ENCODE results near the gene P3H2.

P3H2 gene

DNA sequence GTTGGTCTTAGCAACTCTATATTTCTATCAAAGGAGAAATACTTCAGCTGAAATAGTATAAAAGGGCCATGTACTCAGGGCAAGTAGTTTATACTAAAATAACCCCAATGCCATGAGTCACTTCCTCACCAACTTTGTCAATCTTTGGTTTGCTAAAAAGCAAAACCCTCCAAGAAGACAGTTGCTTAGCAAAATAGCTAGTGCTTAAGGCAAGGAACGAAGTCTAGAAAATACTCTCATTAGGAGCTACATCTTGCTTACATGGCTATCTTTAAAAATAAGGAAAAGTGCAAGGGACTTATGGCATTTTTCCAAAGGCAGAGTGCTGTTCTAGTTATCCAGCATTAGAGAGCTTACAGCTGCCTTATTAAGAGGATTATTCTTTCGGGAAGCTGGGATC lies 28.4 kb downstream of the P3H2 start:
- no peaks in the 10 kb centered on the region for H3K9me3 ChIP-seq (ENCODE audit: control insufficient read depth, low read length)
- no peak overlapping the region for H3K4me3 ChIP-seq (ENCODE audit: low read depth, low read length)
- H3K27me3 ChIP-seq (ENCODE audit: control insufficient read depth, insufficient read depth, low read length), result no peaks in the 10 kb centered on the region
- H3K79me2 ChIP-seq, result no peaks in the 10 kb centered on the region
- H3K36me3 ChIP-seq (ENCODE audit: control insufficient read depth, insufficient read depth, low read length), result no peaks in the 10 kb centered on the region
- H3K9ac ChIP-seq, result no peak overlapping the region
- no peak overlapping the region for H2AFZ ChIP-seq
- no peak overlapping the region for H3K4me2 ChIP-seq (ENCODE audit: low read length)
- TF ChIP-seq, protein P1, sequence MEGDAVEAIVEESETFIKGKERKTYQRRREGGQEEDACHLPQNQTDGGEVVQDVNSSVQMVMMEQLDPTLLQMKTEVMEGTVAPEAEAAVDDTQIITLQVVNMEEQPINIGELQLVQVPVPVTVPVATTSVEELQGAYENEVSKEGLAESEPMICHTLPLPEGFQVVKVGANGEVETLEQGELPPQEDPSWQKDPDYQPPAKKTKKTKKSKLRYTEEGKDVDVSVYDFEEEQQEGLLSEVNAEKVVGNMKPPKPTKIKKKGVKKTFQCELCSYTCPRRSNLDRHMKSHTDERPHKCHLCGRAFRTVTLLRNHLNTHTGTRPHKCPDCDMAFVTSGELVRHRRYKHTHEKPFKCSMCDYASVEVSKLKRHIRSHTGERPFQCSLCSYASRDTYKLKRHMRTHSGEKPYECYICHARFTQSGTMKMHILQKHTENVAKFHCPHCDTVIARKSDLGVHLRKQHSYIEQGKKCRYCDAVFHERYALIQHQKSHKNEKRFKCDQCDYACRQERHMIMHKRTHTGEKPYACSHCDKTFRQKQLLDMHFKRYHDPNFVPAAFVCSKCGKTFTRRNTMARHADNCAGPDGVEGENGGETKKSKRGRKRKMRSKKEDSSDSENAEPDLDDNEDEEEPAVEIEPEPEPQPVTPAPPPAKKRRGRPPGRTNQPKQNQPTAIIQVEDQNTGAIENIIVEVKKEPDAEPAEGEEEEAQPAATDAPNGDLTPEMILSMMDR (IDR thresholded peaks at IDR 0.05), result no peak
- no peak overlapping the region for H3K27ac ChIP-seq
- peaks cover 7% of the 10 kb centered on the region for H3K4me1 ChIP-seq

DNA sequence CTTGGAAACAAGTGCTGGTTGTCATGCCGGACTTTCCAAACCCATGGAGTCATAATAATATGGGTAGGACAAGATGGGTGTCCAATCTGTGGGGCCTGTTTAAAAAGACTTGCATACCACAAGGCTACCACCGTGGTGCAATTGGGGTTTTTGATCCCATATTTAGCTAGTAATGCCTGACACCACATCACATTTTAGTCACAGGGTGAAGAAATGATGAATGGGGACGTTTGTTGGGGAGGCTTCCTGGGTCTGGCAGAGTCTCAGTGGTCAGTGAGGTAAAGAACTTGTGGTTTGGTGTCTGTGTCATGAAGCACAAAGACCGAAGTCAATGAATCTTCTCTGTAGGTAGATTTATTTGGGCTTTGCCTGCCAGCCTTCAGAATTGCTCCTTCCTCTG lies 31.0 kb downstream of the P3H2 start:
- H3K4me1 ChIP-seq, result peaks cover 6% of the 10 kb centered on the region
- H3K27me3 ChIP-seq (ENCODE audit: control insufficient read depth, insufficient read depth, low read length), result no peaks in the 10 kb centered on the region
- no peak overlapping the region for H2AFZ ChIP-seq
- no peak overlapping the region for H3K4me3 ChIP-seq (ENCODE audit: low read depth, low read length)
- TF ChIP-seq, protein P1 (IDR thresholded peaks at IDR 0.05), result no peak
- no peaks in the 10 kb centered on the region for H3K36me3 ChIP-seq (ENCODE audit: control insufficient read depth, insufficient read depth, low read length)
- no peak overlapping the region for H3K9ac ChIP-seq
- no peaks in the 10 kb centered on the region for H3K9me3 ChIP-seq (ENCODE audit: control insufficient read depth, low read length)
- no peak overlapping the region for H3K4me2 ChIP-seq (ENCODE audit: low read length)
- no peaks in the 10 kb centered on the region for H3K79me2 ChIP-seq
- no peak overlapping the region for H3K27ac ChIP-seq

DNA sequence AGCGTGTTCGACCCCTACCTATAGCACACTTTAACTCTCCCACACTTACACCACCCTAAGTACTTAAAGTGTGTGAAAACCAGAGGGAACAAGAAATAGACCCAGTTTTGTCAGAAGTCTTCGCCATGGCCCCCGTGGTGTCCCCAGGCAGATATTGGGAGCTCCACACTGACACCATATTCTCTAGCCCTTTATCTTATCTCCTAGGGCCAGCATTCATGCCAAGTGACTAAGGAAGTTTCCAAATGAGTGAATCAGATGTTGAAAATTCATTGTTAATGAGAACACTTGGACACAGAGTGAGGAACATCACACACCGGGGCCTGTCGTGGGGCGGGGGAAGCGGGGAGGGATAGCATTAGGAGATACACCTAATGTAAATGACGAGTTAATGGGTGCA lies 31.8 kb downstream of the P3H2 start:
- no peaks in the 10 kb centered on the region for H3K36me3 ChIP-seq (ENCODE audit: control insufficient read depth, insufficient read depth, low read length)
- no peaks in the 10 kb centered on the region for H3K4me1 ChIP-seq
- H3K79me2 ChIP-seq, result no peaks in the 10 kb centered on the region
- H3K9ac ChIP-seq, result no peak overlapping the region
- TF ChIP-seq, protein P1 (IDR thresholded peaks at IDR 0.05), result no peak
- no peak overlapping the region for H2AFZ ChIP-seq
- H3K9me3 ChIP-seq (ENCODE audit: control insufficient read depth, low read length), result no peaks in the 10 kb centered on the region
- no peak overlapping the region for H3K4me3 ChIP-seq (ENCODE audit: low read depth, low read length)
- no peaks in the 10 kb centered on the region for H3K27me3 ChIP-seq (ENCODE audit: control insufficient read depth, insufficient read depth, low read length)
- no peak overlapping the region for H3K27ac ChIP-seq
- no peak overlapping the region for H3K4me2 ChIP-seq (ENCODE audit: low read length)

DNA sequence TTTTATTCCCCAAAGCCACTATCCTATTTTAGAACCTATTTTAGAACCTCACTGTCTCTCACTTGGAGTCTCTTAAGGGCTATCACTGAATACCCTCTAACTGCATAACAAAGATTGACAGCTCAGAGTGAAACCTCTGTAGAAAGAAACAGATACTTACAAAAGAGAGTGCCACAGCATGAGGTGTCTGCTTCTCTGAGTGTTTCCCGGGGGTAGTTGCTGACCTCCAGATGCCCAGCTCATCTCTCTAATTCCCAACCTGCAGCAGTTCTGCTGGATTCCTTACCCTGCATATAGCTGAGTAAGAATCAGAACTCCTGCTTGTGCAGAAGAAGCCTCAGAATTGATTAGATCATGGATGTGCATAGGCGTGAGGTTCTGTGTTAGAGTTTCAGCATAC lies 34.5 kb downstream of the P3H2 start:
- TF ChIP-seq, protein P1 (IDR thresholded peaks at IDR 0.05), result no peak
- H2AFZ ChIP-seq, result no peak overlapping the region
- no peaks in the 10 kb centered on the region for H3K79me2 ChIP-seq
- H3K9ac ChIP-seq, result no peak overlapping the region
- no peaks in the 10 kb centered on the region for H3K36me3 ChIP-seq (ENCODE audit: control insufficient read depth, insufficient read depth, low read length)
- no peaks in the 10 kb centered on the region for H3K27me3 ChIP-seq (ENCODE audit: control insufficient read depth, insufficient read depth, low read length)
- no peaks in the 10 kb centered on the region for H3K9me3 ChIP-seq (ENCODE audit: control insufficient read depth, low read length)
- H3K4me2 ChIP-seq (ENCODE audit: low read length), result no peak overlapping the region
- no peaks in the 10 kb centered on the region for H3K4me1 ChIP-seq
- no peak overlapping the region for H3K4me3 ChIP-seq (ENCODE audit: low read depth, low read length)
- no peak overlapping the region for H3K27ac ChIP-seq

DNA sequence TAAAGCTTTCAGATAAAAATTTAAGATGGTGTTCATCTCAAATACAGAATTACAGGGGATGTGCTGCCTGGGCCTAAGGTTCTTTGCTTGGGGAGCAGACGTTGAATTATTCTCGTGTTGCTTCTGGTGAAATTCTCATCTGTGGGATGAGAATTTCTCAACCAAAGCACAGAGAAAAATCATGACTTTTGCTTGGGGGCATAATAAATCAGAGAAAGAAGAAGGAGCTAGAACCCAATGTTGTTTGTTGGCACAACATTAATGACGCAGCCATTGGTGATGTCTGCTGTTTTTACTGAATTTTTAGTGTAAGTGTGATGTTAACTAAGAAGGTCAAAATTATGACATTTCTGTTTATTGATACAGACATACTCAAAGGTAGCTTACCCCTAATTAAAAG lies 35.7 kb downstream of the P3H2 start:
- Histone ChIP-seq H3K4me1 (no peaks in the 10 kb centered on the region), H2AFZ (no peak overlapping the region), H3K4me2 (ENCODE audit: low read length) (no peak overlapping the region), H3K27ac (no peak overlapping the region), H3K27me3 (ENCODE audit: control insufficient read depth, insufficient read depth, low read length) (no peaks in the 10 kb centered on the region), H3K36me3 (ENCODE audit: control insufficient read depth, insufficient read depth, low read length) (no peaks in the 10 kb centered on the region), H3K9me3 (ENCODE audit: control insufficient read depth, low read length) (no peaks in the 10 kb centered on the region), H3K79me2 (no peaks in the 10 kb centered on the region), H3K4me3 (ENCODE audit: low read depth, low read length) (no peak overlapping the region), H3K9ac (no peak overlapping the region)
- TF ChIP-seq, protein P1 (IDR thresholded peaks at IDR 0.05), result no peak

Measured in parathyroid adenoma (tissue), 2 donors.